GM12892 (cell line): ENCODE data around the gene URAD.

Source experiments
- DNase-seq: peaks from one replicate; pipeline ENCODE4 v3.0.0; 2011; ENCODE audit not compliant: insufficient read length
- FAIRE-seq: peaks from 2 replicates; lab custom pipeline; 2011; peaks lifted over from hg19 to GRCh38; lab: Jason Lieb, UNC
- POLR2A ChIP-seq: IDR thresholded peaks from 2 replicates; pipeline ENCODE4 v1.6.1; 2011; ENCODE audit warnings: low read depth, low read length, control low read depth
- POLR2AphosphoS5 ChIP-seq: IDR thresholded peaks from 2 replicates; pipeline ENCODE4 v1.6.1; 2011; ENCODE audit warnings: low read depth, low read length, control low read depth
- TAF1 ChIP-seq: IDR thresholded peaks from 2 replicates; pipeline ENCODE4 v1.6.1; 2011; ENCODE audit warnings: low read depth, mild to moderate bottlenecking, control low read depth, low read length, borderline replicate concordance

Gene URAD

DNA sequence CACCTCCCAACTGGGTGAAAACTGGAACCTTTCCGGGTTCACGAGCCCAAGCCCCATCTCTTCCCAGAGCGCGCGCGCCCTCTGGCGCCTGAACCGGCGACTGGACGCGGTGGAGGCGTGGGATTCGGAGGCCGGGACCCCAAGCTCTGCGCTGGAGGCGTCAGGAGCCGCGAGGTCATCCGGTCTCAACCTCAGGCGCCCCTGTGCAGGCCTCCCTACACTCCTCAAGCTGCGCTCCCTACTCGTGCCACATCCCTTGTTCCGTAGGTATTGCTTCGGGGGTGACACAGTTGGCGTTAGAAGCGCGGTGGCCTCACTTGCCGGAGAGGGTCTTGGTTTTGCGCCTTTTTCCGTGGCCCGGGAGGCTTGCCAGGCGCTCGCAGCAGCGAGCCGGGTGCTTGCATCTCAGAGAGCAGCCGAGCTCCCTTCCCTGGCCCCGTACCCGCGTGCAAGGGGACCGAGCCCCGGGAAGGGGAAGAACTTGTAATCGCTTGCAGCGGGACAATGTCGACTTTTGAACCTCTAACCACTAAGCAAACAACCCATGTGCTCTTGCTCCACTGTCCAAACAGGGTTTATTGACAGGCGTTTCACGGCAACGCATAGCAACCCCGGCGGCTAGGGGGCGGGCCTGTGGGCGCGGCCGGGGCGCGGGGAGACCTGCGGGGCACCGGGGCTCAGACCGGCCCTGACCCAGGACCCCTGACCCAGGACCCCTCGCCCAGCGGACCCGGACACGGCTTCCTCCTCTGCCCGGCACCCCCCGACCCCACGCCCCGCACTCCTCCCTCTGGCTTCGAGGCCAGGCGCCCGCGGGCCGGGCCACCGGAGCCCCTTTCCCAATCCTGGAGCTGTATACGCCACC lies 27.9 kb downstream of the URAD start:
- FAIRE-seq (no peak), DNase-seq (no peak)
- TF ChIP-seq POLR2A (no peak), POLR2AphosphoS5 (no peak), TAF1 (no peak)

GRCh38 chr13:27959976-27960361 lies 28.5 kb downstream of the URAD start:
- TF ChIP-seq POLR2A (no peak), POLR2AphosphoS5 (no peak), TAF1 (no peak)
- FAIRE-seq: no peak
- DNase-seq: no peak

DNA sequence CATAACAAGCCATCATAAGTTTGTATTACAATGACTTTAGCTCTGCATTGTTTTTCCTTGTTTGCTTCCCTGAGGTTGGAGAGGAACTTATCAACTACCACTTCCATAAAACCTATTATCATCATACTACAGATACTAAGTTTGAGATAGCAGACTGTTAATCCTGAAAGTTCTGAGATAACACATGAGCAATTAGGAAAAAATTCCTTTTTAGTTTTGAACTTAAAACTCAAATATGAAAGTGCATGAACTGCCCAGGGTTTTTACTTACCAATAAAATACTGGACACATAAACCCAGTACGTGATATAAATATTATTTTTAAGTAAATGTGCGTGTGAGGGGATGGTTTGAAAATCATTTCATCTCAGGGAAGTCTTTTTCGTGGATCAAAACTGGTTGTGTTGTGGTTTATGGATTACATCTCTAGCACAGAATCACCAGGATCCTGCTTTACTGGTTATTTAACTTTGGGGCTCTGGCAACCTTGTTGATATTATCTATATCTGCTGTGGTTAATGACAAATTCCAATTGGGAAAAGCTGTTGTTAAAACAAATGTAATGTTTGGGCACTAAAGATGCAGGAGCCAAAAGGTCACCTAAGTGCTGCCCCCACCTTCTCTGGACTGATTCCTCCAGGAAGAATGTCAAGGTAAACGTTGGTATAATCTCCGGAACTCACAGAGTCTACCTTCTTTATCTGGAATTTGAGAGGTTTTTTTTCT lies 31.8 kb downstream of the URAD start:
- TF ChIP-seq POLR2AphosphoS5 (no peak), POLR2A (no peak), TAF1 (no peak)
- no peak for DNase-seq
- no peak for FAIRE-seq

- no peak for DNase-seq
- FAIRE-seq: no peak
- TF ChIP-seq POLR2A (no peak), POLR2AphosphoS5 (no peak), TAF1 (no peak)
These were observed 33.4 kb downstream of the URAD start for GRCh38 chr13:27955014-27955591.

DNA sequence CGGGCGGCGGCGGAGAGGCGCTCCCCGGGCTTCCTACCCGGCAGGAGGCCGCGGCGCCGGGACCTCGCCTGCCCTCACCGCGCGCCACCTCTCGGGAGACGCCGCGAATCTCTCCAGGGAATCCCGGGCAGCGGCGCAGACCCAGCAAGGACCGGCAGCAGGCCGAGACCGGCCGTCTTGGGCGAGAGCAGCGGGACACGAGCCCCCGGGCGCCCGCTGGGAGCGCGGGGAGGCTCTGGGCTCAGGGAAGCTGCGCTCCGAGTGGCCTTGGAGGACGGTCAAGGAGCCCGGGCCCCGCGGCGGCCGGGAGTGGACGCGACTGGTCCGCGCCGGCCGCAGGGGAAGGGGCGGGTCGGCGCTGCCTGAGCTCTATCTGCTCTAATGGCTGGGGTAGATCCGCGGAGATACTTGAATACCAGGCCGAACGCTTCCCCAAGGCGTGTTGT lies 34.1 kb downstream of the URAD start:
- no peak for DNase-seq
- TF ChIP-seq POLR2A (no peak), TAF1 (no peak), POLR2AphosphoS5 (no peak)
- FAIRE-seq: no peak

- FAIRE-seq (peak; percentile 75), DNase-seq (peak; percentile 86)
These were observed 34.7 kb downstream of the URAD start for GRCh38 chr13:27953676-27954405.

GRCh38 chr13:27952876-27953675 lies 35.4 kb downstream of the URAD start:
- FAIRE-seq (peak; percentile 24), DNase-seq (no peak)
- no peak for TF ChIP-seq POLR2AphosphoS5
- TF ChIP-seq TAF1: no peak
- no peak for TF ChIP-seq POLR2A

More at GRCh38 chr13:27953676-27954405, 34.7 kb downstream of the URAD start:
- TF ChIP-seq POLR2AphosphoS5 (no peak), TAF1 (no peak), POLR2A (no peak)

DNA sequence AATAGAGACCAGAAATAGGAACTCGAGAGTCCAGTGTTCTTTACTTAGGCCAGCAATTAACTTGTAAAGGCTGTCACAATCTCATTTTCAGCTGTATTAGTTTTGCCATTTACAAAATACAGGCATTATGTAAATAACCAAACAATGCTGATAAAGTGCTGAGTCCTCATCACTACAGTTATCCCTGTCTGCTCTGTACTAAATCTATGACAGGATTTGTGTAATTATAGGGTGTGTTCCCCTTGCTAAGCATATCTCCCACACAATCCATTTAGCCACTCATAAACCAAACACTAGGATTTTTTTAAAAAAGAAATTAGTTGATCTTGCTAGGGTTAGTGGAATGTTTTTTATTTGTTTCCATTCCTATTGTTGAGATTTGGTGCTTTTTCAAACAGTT lies 45.5 kb downstream of the URAD start:
- FAIRE-seq: no peak
- no peak for DNase-seq

GRCh38 chr13:27933580-27934328 lies 54.7 kb downstream of the URAD start:
- FAIRE-seq (peak; percentile 21), DNase-seq (no peak)
- no peak for TF ChIP-seq POLR2AphosphoS5
- TF ChIP-seq POLR2A: no peak
- TF ChIP-seq TAF1: no peak

More for the DNA sequence above, 45.5 kb downstream of the URAD start:
- TF ChIP-seq POLR2A (no peak), POLR2AphosphoS5 (no peak), TAF1 (no peak)

DNA sequence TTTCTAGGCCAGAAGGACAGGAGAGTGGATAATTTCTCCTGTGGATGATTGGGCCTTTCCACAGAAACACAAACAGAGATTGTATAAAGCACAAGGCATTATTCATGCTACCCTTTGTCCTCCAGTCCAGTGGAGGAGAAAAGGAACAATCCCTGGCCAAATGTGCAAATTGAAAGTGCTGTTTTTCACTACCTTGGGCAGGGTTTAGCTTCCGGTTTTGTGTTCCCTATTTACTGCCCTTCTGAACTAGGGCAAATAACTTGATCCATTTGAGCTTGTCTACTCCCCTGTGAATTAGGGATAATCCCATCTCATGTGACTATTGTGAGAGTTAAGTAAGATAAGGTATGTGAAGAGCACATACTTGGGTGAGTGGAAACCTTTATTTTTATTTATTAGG lies 55.4 kb downstream of the URAD start:
- TF ChIP-seq POLR2AphosphoS5: no peak
- no peak for TF ChIP-seq TAF1
- TF ChIP-seq POLR2A: no peak
- no peak for FAIRE-seq
- DNase-seq: no peak

DNA sequence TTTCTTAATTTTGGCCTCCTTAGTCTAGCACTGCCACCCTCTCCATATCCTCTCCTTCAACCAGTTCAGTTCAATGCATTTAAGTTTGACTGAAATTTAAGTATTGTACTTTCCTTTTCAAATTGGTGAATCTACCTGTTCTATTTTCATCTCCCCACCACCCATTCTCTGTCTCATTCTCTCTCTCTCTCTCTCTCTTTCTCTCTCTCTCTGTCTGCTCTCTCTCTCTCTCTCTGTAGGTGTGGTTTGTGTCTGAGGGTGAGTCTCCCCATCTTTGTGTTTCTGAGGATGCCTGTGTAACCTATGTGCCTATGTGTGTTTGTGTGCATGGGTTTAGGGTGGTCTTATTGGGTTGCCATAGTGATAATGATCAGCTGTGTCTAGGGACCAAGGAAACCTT lies 58.6 kb downstream of the URAD start:
- FAIRE-seq (no peak), DNase-seq (no peak)
- TF ChIP-seq POLR2AphosphoS5 (no peak), TAF1 (no peak), POLR2A (no peak)
